Head of caudate nucleus (tissue), 42 donors: Measurements from ENCODE around the gene RCE1.
A peak's percentile ranks its signal among the peaks of the same experiment; 100 is the strongest.

ENCODE experiments used
- DNase-seq, 42 donors: peaks; one replicate each; pipeline versions ENCODE4 v3.0.0 to v3.0.0-alpha.2; 2020 to 2021; ENCODE audit warnings: mixed read lengths in 7 of 42
- intact Hi-C: fragments of 100-400 bp; cut with DNase I; formaldehyde crosslinking; loops from one replicate; pipeline ENCODE4 v1.15.0; 2022

Gene RCE1

DNA sequence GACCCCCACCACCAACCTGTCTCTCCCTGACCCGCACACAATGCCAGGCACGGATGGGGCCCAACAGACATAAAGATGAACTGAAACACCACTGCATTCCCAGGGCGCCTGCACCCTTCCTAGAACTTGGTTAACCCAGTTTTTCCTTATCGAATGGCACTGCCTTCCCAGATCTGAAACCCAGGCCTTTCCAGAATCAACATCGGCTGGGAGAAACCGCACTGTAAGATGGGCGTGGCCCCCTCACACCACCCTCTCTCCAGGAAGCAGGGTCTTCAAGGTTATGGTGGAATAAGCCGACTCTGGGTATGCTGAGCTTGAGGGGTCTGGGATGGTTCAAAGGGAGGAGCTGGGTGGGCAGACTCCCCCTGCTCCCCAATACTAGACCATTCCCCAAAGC, 36.8 kb downstream of the RCE1 start:
- no peak for DNase-seq
- intact Hi-C loops, result no loop called here

DNA sequence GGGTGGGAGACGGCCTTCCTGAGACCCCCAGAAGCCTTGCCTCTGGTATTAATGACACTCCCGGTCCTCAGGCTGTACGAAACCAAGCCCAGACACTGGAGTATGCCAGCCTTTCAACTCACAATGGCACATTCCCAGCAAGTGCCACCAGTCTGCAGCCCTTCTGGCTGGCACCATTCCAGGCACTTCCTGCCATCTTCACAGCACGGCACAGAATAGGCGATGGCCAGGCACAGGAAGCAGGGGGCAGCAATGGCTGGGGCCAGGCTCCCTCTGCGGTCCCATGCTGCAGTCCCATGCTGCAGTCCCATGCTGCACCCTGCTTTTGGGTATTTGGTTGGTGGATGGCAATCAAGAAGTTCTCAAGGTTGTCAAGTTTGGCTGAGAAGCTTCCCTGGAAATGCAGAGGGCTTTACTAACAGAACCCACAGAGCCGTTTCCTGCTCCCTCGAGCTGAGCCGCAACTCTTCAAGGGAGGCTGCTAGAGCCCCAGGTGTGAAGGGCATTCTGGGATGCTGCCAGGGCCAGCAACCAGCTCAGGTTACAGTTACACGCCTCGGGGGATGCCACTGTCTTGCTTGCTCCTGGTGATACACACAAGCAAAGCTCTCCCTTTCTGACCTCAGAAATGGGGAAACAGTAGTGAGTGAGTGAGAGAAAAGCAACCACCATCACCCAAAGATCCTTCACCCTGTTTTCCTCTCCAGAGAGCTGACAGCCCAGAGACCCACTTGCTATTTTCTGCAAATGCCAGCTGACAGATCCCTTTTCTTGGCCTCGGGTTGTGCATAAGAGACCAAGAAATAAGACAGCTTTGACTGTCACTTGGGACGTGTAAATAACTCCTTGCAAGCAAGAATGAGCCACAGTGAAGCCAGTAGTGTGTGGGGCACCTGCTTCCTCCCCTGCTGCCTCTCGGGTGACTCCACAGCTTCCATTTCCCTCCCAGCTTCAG, 37.5 kb downstream of the RCE1 start:
- intact Hi-C loops, result no loop called here
- peak; percentile 45 to 84 (median 69) for DNase-seq

DNA sequence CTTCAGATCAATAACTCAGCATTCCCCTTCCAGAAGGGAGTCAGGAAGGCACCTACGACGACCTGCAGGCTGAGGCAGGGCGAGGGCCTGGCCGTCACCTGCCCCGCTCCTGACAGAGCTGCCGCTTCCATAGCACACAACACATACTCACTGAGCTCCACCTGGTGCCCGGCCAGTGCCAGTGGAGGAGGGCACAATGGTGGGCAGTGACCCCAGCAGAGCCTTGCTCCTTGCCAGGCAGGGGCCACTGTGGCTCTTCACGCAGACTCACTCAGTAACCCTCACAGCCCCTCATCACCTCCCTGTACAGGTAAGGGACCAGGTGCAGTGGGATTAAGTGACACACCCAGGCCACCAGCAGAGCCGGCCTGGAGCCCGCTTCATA, 38.2 kb downstream of the RCE1 start:
- intact Hi-C loops, result no loop called here
- no peak for DNase-seq

DNA sequence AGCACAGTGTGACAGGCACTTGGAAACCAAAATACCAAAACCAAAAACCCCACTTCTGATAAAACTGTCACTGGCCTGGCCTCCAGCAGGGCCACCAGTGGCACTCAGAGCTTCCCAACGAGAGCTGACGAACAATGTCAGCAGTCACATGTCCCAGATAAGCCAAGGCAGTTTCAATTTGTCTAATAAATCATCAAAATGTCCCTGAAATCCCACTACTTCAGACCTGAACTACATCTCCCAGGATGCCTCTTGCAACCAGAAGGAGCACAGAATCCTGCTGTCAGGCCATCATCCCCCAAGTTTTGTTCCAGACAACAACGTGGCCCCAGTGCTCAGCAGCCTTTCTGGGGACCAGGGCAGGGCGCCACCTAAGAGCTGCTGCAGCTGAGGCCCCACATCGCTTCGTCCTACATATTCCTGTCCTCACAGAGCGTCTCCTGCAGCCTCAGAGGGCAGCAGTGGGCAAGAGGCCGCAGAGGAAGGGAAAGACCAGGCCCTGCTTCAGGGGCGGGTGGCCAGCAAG, 38.7 kb downstream of the RCE1 start:
- DNase-seq, result peak in 6 of 42 donors; percentile 20 to 54 (median 30)
- intact Hi-C loops, result no loop called here

DNA sequence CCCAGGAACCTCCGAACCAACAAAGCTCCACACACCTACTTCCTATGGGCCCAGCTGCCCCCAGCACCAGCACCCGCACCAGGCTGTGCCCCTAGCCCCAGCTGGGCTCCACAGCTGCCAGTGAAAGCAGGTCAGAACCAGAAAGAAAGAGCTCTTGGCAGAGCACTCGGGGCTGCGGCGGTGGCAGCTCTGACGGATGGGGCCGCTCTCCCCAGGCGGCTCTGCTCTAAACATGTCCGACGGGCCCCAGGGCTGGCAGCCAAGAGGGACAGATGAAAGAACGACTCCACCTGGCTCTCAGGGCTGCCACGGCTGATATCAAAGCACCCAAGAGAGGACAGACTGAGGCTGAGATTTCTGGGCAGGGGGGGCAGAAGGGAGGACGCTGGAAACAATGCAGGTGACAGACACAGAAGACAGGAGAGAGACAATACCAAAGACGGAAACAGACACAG, 39.3 kb downstream of the RCE1 start:
- intact Hi-C loops, result loop anchor here (1.0 kb wide), 1 partner anchor 76 kb away; the partner anchor contains the start of gene PC
- peak; percentile 14 to 72 (median 48) for DNase-seq

DNA sequence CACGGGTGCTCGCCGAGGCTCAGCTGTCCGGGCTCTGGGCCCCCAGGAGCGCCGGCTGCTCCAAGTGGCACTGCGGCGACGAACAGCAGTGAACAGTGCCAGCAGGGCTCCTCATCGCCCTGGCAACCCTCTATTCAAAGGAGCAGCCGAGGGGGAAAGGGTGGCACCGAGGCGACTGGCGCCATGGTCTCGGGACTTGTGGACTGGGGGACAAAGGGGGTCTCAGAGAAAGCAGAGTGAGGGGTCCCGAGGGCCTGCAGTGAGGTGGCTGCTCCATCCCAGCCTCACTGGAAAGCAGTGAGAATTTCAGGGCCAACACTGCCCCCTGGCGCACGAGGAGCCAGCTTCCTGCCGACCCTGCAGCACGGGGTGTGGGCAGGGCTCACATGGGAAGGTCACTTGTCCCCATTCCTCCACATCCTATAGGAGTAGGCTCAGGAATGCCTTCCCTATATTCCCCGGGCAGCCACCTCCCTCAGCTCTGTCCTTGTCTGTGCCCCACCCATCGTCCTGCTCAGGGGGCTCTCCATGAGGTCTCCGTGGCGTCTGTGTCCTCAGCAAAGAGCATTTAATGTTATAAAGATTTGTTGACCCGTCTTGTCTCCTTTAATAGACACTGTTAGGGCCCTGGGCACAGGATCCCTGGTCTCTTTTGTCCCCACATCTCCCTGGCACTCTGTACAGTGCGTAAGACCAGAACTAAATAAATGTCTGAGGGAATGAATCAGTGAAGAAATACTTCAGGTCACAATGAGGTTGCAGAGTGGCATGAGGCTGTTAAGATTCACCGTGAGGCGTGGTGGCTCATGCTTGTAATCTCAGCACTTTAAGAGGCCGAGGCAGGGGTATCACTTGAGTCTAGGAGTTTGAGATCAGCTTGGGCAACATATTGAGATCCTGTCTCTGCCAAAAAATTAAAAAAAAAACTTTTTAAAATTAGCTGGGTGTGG, 40.0 kb downstream of the RCE1 start:
- intact Hi-C loops, result loop anchor here (1.0 kb wide), 1 partner anchor 75 kb away; the partner anchor contains the start of gene PC
- DNase-seq, result peak; percentile 54 to 94 (median 87)

DNA sequence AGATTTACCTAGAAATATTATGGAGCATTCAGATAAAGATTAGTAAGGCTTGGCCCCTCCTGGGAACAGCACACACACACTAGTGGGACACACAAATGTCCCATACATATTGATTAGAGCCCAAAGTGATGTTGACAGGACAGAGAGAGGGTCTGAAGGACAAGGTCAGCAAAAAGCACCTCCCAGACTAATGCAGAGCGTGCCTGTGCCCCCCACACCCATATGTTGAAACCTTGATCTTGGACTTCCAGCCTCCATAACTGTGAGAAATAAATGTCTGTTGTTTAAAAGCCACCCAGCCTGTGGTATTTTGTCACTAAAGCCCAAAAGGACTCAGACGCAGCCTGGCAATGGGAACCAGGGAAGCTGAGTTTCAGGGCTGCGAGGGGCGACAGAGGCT, 41.2 kb downstream of the RCE1 start:
- DNase-seq, result no peak
- intact Hi-C loops, result no loop called here

DNA sequence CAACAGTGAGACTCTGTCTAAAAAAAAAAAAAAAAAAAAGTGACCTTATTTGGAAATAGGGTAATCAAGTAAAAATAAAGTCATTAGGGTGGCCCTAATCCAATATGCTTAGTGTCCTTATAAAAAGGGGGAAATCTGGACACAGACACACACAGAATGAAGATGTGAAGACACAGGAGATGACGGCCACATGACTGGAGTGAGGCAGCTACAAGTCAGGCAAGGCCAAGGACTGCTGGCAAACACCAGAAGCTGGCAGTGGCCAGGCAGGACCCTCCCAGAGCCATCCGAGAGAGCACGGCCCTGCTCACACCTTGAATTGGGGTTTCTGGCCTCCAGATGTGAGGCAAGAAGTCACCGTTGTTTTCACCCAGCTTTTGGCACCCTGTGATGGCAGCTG, 42.2 kb downstream of the RCE1 start:
- intact Hi-C loops, result no loop called here
- no peak for DNase-seq

DNA sequence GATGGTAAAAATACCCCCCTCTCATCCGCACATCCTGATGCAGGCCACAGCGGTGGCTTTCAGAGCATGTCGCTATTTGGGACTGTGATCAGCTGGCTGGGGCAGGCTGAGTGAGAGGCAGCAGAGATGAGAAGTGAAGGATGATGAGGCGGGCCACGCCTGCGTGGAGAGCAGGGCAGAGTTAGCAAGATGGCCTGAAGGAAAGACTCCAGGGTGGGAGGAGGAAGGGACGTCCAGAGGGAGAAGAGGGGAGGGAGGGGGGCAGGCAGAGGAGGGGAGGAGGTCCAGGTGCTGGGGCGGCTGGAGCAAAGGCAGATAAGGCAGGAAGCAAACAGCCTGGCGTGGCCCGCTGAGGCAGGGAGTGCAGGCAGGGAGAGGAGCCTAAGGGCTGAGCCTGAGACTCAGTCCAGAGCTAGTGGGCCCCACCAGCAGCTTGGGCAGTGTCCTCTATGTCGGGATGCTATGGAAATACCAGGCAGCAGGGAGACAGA, 42.8 kb downstream of the RCE1 start:
- intact Hi-C loops, result no loop called here
- DNase-seq, result no peak

DNA sequence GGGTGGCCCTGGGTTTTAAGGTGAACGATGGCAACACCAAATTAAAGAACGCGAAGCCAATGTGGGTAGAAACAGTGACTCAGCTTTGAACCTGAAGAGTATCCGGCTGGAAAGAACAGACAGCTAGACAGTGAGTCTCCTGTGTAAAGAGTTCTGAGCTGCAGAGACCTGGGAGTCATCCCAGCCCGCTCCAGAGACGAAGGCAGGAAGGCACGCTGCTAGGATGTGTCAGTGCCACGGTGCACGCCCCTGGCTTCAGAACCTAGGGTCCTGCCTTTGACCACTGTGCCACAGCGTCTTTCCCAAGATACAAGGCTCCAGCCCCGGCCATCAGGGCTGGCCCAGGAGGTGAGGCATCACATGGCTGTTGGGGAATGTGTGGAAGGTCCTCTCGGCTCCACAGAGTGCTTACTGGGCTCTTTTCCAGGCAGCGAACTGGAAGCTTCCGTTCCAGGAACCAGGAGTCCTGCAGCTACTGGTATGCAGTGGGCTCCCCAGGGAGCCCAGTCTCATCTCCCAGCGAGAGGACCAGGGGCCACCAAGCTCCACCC, 43.5 kb downstream of the RCE1 start:
- DNase-seq, result peak in 5 of 42 donors; percentile 35 to 49 (median 47)
- intact Hi-C loops, result no loop called here

DNA sequence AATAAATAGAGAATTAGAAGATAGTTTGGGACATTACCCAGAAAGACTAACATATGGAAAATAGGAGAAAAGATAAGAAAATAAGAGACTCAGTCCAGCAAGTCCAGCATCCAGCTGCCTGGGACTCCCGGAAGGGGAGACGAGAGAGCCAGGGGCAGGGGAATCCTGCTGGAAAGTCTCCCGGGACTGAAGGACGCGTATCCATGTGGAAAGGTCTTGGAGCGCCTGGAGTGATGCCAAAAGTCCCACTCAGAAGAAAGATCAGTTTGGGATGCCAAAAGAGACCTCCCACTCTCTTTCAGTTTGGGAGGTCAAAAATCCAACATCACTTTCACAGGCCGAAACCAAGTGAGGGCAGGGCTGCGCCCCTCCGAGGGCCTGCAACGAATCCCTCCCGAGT, 44.3 kb downstream of the RCE1 start:
- intact Hi-C loops, result no loop called here
- no peak for DNase-seq

DNA sequence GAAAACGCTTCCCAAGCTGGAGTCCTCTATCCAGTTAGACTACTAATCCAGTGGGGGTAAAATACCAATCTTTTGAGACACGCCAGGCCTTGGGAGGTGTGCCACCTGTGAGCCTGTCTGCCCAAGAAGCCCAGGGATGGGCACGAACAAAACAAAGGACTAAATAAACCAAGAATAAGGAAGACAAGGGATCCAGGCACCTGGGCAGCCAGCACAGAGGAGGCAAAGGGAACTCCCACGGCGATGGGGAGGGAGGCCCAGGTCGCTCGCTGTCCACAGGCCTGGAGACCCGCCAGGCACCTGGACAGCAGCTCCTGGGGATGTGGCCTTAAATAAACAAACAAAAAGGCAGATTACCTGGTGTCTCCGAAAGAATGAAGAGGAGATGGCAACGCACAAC, 45.0 kb downstream of the RCE1 start:
- intact Hi-C loops, result no loop called here
- DNase-seq, result no peak

DNA sequence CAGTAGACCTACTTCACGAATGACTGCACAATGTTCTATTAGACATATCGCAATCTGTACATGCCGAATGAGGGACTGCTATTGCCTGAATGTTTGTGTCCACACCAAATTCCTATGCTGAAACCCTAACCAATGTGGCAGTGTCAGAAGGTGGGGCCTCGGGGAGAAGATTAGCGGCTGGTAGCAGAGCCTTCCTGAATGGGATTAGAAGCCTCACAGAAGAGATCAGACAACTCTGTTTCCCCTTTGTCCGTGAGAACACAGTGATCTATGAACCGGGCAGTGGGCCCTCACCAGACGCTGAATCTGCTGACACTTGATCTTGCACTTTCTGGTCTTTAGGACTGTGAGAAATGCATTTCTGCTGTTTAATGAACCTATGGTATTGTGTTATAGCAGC, 46.7 kb downstream of the RCE1 start:
- intact Hi-C loops, result no loop called here
- no peak for DNase-seq

DNA sequence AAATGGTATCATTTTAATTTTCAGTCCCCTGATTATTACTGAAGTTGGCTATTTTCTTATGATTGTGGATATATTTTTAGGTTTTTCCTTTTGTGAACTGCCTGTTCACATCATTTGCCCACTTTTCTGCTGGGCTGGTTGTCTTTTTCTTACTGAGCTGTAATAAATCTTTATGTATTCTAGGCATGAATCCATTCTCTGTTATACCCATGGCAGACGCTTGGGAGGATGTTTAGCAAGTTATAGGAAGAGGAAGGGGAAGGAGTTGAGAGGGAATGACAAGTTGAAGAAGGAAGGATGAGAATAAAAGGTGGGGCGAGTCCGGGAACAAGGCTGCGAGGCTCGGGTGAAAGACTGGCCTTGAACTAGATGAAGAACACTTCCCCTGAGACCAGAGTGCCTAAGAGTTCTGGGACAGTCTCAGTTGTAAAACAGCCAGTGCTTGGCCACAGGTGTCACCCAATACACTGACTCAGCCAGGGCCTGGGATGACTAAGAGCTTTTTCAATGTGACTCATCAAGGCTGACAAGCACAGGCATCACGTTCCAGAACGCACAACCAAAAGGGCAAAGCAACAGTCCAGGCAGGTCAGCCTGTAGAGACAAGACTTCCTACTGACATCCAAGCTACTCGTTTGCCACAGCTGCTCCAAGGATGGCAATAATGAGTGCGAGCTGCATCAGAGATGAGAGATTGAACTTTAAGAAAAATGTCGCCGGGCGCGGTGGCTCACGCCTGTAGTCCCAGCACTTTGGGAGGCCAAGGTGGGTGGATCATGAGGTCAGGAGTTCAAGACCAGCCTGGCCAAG, 48.8 kb downstream of the RCE1 start:
- intact Hi-C loops, result no loop called here
- DNase-seq, result peak in 29 of 42 donors; percentile 34 to 84 (median 50)

DNA sequence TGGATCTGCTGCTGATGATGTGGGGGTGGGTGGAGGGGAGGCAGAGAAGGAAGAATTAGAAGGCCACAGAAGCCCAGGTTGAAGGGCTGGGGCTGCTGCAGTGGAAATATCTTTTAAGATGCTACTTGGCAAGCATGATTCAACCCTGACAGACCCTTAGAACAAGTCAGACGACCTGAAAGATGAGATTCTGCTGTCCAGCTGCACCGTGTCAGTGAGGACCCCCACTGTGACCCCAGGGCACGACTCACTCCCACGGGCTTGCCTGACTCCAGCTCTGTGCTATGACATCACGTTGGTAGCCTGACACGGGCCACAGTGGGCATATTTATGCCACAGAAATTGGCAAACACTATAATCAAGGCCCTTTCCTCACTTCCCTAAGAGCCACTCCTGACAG, 49.7 kb downstream of the RCE1 start:
- intact Hi-C loops, result no loop called here

DNA sequence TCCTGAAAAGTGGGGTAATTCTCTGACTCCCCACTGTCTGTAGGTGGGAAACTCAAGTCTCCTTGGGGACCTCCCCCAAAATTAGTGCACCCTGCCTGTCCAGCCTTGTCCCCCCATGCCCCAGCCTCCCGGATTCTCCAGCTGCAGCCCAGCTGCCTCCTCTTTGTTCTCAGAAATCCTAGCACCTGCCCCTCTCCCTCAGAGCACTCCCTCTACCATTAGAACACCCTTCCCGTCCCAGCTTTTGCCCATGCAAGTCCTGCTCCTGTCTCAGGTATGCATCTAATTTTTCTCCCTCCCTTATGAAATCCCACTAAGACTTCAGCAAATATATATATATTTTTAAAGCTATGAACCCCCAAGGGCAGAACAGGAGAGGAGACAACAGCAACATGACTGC, 50.9 kb downstream of the RCE1 start:
- DNase-seq, result no peak
- intact Hi-C loops, result no loop called here

More for the DNA sequence above, 49.7 kb downstream of the RCE1 start:
- no peak for DNase-seq
